ENCODE data around the gene HSCB. TPM values are rescaled to one million over a fixed set of nuclear protein-coding genes. Genes with fewer than 3 reads are reported as not detected.
A peak's percentile ranks its signal among the peaks of the same experiment; 100 is the strongest.

The HSCB gene
- total RNA-seq, 4 donors from 2014 or later = 14.4 to 24.9 (median 16.3) TPM

DNA sequence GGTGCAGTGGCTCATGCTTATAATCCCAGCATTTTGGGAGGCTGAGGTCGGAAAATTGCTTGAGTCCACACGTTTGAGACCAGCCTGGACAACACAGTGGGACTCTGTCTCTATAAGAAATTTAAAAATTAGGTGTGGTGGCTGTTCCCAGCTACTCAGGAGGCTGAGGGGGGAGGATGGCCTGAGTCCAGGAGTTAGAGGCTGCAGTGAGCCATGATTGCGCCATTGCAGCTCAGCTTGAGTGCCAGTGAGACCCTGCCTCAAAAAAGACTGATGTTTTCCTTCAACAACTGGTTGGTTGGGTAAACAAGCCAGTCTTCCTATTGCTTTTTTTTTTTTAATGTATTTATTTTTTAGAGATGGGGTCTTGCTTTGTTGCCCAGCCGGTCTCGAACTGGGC, 49.3 kb downstream of the HSCB start:
- peaks cover 0 to 21% (median 9%) of the 10 kb centered on the region in 3 donors for H3K4me1 ChIP-seq
- WGBS, 2 donors = 85 to 90% methylated on average over 5 of the region's 5 CpGs
- intact Hi-C loops (cut with DNase I) = no loop called here
- no peaks in the 10 kb centered on the region for H3K9me3 ChIP-seq
- peaks cover 7 to 87% (median 37%) of the 10 kb centered on the region in 3 donors for H3K36me3 ChIP-seq
- TF ChIP-seq POLR2A (IDR thresholded peaks at IDR 0.05) = no peak
- TF ChIP-seq, protein P1, sequence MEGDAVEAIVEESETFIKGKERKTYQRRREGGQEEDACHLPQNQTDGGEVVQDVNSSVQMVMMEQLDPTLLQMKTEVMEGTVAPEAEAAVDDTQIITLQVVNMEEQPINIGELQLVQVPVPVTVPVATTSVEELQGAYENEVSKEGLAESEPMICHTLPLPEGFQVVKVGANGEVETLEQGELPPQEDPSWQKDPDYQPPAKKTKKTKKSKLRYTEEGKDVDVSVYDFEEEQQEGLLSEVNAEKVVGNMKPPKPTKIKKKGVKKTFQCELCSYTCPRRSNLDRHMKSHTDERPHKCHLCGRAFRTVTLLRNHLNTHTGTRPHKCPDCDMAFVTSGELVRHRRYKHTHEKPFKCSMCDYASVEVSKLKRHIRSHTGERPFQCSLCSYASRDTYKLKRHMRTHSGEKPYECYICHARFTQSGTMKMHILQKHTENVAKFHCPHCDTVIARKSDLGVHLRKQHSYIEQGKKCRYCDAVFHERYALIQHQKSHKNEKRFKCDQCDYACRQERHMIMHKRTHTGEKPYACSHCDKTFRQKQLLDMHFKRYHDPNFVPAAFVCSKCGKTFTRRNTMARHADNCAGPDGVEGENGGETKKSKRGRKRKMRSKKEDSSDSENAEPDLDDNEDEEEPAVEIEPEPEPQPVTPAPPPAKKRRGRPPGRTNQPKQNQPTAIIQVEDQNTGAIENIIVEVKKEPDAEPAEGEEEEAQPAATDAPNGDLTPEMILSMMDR (IDR thresholded peaks at IDR 0.05) = no peak
- no peak overlapping the region for H3K27ac ChIP-seq
- no peak overlapping the region for H3K4me3 ChIP-seq
- no peak for DNase-seq
- H3K27me3 ChIP-seq = no peaks in the 10 kb centered on the region

DNA sequence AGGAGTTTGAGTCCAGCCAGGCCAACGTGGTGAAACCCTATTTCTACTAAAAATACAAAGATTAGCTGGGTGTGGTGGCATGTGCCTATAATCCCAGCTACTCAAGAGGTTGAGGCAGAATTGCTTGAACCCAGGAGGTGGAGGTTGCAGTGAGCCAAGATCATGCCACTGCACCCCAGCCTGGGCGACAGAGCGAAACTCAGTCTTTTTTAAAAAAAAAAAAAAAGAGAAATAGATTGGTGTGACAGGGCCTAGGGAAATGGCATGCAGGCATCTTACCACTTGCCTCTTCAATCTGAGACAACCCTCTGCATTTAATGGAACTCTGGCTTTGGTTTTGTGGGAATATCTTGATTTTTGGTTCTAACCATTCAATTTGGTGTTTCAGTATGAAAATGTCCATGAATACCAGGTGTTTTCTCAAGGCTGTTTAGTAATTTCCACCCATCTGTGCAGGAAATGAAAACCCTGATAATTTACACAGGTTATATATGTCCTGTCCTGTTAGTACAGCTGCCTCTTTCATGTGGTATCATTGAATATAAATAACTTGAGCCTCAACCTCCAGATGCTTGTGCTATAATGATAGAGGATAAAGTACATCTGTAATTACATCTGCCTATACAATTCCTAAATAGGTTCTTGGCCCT, 50.1 kb downstream of the HSCB start:
- H3K4me3 ChIP-seq = no peak overlapping the region
- H3K4me1 ChIP-seq = peaks cover 0 to 30% (median 9%) of the 10 kb centered on the region in 3 donors
- WGBS, 2 donors = 42 to 55% methylated on average over 3 of the region's 3 CpGs
- H3K9me3 ChIP-seq = no peaks in the 10 kb centered on the region
- TF ChIP-seq, protein P1 (IDR thresholded peaks at IDR 0.05) = no peak
- TF ChIP-seq POLR2A (IDR thresholded peaks at IDR 0.05) = no peak
- peak overlapping the region in 2 of 4 donors; percentile 2 to 4 for H3K27ac ChIP-seq
- DNase-seq = no peak
- intact Hi-C loops (cut with DNase I) = no loop called here
- no peaks in the 10 kb centered on the region for H3K27me3 ChIP-seq
- peaks cover 15 to 87% (median 34%) of the 10 kb centered on the region in 3 donors for H3K36me3 ChIP-seq

DNA sequence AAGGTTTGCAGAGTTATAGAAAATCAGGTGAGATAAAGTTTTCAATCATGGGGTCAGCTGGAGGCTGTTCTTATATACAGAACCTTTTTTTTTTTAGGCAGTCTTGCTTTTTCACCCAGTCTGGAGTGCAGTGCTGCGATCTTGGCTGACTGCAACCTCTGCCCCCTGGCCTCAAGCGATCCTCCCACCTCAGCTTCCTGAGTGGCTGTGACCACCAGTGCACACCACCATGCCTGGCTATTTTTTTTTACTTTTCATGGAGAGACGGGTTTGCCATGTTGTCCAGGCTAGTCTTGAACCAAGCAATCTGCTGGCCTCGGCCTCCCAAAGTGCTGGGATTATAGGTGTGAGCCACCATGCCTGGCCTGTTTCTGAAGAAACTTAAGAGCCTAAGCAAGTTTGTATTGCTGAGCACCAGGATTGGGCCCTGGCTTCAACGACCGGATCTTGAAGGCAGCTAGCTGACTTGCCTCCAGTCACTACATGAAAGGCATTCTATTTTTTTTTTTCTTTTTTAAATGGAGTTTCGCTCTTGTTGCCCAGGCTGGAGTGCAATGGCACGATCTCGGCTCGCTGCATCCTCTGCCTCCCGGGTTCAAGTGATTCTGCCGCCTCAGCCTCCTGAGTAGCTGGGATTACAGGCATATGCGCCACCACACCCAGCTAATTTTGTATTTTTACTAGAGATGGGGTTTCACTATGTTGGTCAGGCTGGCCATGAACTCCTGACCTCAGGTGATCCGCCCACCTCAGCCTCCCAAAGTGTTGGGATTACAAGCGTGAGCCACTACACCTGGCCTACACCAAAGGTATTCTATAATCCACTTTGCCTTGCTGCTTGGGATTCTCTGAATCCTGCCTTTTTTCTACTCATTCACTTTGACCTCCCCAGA, 50.9 kb downstream of the HSCB start:
- no peak for TF ChIP-seq POLR2A (IDR thresholded peaks at IDR 0.05)
- TF ChIP-seq, protein P1 (IDR thresholded peaks at IDR 0.05) = no peak
- H3K36me3 ChIP-seq = peaks cover 19 to 87% (median 29%) of the 10 kb centered on the region in 3 donors
- H3K9me3 ChIP-seq = no peaks in the 10 kb centered on the region
- H3K27me3 ChIP-seq = no peaks in the 10 kb centered on the region
- no peak overlapping the region for H3K4me3 ChIP-seq
- DNase-seq = no peak
- intact Hi-C loops (cut with DNase I) = no loop called here
- H3K27ac ChIP-seq = peak overlapping the region in 1 of 4 donors; percentile 2
- WGBS, 2 donors = 80 to 87% methylated on average over 15 of the region's 15 CpGs
- H3K4me1 ChIP-seq = peaks cover 0 to 37% (median 14%) of the 10 kb centered on the region in 3 donors

GRCh38 chr22:28793976-28794584, 52.2 kb downstream of the HSCB start:
- no peaks in the 10 kb centered on the region for H3K27me3 ChIP-seq
- no peaks in the 10 kb centered on the region for H3K9me3 ChIP-seq
- TF ChIP-seq, protein P1 (IDR thresholded peaks at IDR 0.05) = no peak
- TF ChIP-seq POLR2A (IDR thresholded peaks at IDR 0.05) = no peak
- no peak overlapping the region for H3K4me3 ChIP-seq
- H3K36me3 ChIP-seq = peaks cover 19 to 82% (median 29%) of the 10 kb centered on the region in 3 donors
- H3K4me1 ChIP-seq = peaks cover 7 to 51% (median 26%) of the 10 kb centered on the region in 3 donors
- no peak for DNase-seq
- intact Hi-C loops (cut with DNase I) = no loop called here
- no peak overlapping the region for H3K27ac ChIP-seq
- 75 to 92% methylated on average over 4 of the region's 4 CpGs for WGBS, 2 donors
